Right lobe of liver (tissue), 6 donors: ENCODE measurements around the gene NR1I2. TPM values are rescaled to one million over a fixed set of nuclear protein-coding genes. Genes with fewer than 3 reads are reported as not detected.

ENCODE experiments used
- ATAC-seq, 4 donors: fragments of 200-7000 bp; cut with Tn5 transposase; one replicate each; pipeline ENCODE4 v1.9.1; 2020; ENCODE audit warnings: mild to moderate bottlenecking in 4 of 4, moderate library complexity in 4 of 4
- DNase-seq, 3 donors: peaks; one replicate each; pipeline ENCODE4 v3.0.0-alpha.2; 2020
- H3K27ac ChIP-seq, 3 donors: fragments of 200-600 bp; one replicate each; pipeline ENCODE4 v1.8.0; 2022
- H3K27me3 ChIP-seq, 2 donors: fragments of 200-600 bp; one replicate each; pipeline ENCODE4 v1.8.0; 2022
- H3K36me3 ChIP-seq, 4 donors: fragments of 200-600 bp; sonication (generic) in 1 of 4; one replicate each; pipeline versions ENCODE4 v1.5.1 to v1.8.0; 2017 to 2022; ENCODE audit warnings: control low read depth in 1 of 4
- H3K4me1 ChIP-seq, 4 donors: fragments of 200-600 bp; sonication (generic) in 1 of 4; one replicate each; pipeline versions ENCODE4 v1.5.1 to v1.8.0; 2017 to 2022; ENCODE audit warnings: control low read depth in 1 of 4
- H3K4me3 ChIP-seq, 3 donors: fragments of 200-600 bp; one replicate each; pipeline ENCODE4 v1.8.0; 2022
- H3K9me3 ChIP-seq, 4 donors: fragments of 200-600 bp; sonication (generic) in 1 of 4; one replicate each; pipeline versions ENCODE4 v1.5.1 to v1.8.0; 2017 to 2022; ENCODE audit warnings: control low read depth in 1 of 4
- CTCF ChIP-seq, 4 donors: fragments of 200-600 bp in 3 of 4; fragments of 450-650 bp in 1 of 4; IDR thresholded peaks; one replicate each; pipeline versions ENCODE4 v1.5.1 to v1.8.0; 2016 to 2022; ENCODE audit warnings: antibody characterized with exemption in 4 of 4, mild to moderate bottlenecking in 2 of 4
- POLR2A ChIP-seq: fragments of 450-650 bp; IDR thresholded peaks from one replicate; pipeline ENCODE4 v1.6.1; 2017; ENCODE audit warnings: antibody characterized with exemption, mild to moderate bottlenecking
- WGBS: methylation state at CpG from one replicate; pipeline ENCODE4 v1.1.6; 2018; ENCODE audit warnings: low coverage, low lambda C conversion rate; ENCODE audit not compliant: insufficient coverage; ENCODE audit errors: missing lambda C conversion rate; 5-methylcytosine and 5-hydroxymethylcytosine counted together
- intact Hi-C, 2 donors: fragments of 100-400 bp; cut with DNase I; formaldehyde crosslinking; loops; one replicate each; pipeline versions ENCODE4 v1.11.2 to v1.14.1; 2022
- total RNA-seq, 6 experiments: library from RNA; depleted of rRNA in 2 of 6; stranded (reverse); fragments of >200 nt in 2 of 6; fragmentation: NEBNext Ultra II Directional in 3 of 6; extraction: Animal tissue kit (Norgen Biotek cat#: 25700) in 3 of 6; gene quantifications; one replicate each; pipeline versions ENCODE4 v1.1.0 to v1.2.4, GENCODE V29; 2016 to 2023
- donor health status: DM: no; HTN: yes; CAD: no.
- donor health status: DM: no; HTN: no; CAD: no.
- donor health status: DM: no; HTN: no; CAD: no.
- donor health status: DM: no; HTN: yes; CAD: no.
- donor health status: DM: no; HTN: yes; CAD: no.

NR1I2 gene
- total RNA-seq, 6 experiments from 2014 or later = 24.9 to 188 (median 91.4) TPM

- intact Hi-C loops = no loop called here
- DNase-seq = no peak
These were observed 30.5 kb upstream of the NR1I2 start for GRCh38 chr3:119751423-119751822.

GRCh38 chr3:119759962-119760361 is 21.9 kb upstream of the NR1I2 start:
- no peaks in the 10 kb centered on the region for H3K9me3 ChIP-seq
- DNase-seq = no peak
- intact Hi-C loops = no loop called here
- no peak overlapping the region for H3K27ac ChIP-seq
- H3K4me1 ChIP-seq = no peaks in the 10 kb centered on the region
- TF ChIP-seq POLR2A (no peak), CTCF (IDR thresholded peaks at IDR 0.05) (no peak)
- H3K4me3 ChIP-seq = no peak overlapping the region
- no peaks in the 10 kb centered on the region for H3K36me3 ChIP-seq
- WGBS = 80% methylated on average over 1 of the region's 1 CpG
- no peaks in the 10 kb centered on the region for H3K27me3 ChIP-seq
- no peak for ATAC-seq

More at GRCh38 chr3:119751423-119751822, 30.5 kb upstream of the NR1I2 start:
- H3K36me3 ChIP-seq = no peaks in the 10 kb centered on the region
- no peaks in the 10 kb centered on the region for H3K27me3 ChIP-seq
- 90% methylated on average over 3 of the region's 3 CpGs for WGBS
- H3K4me1 ChIP-seq = no peaks in the 10 kb centered on the region
- ATAC-seq = no peak
- no peak for TF ChIP-seq POLR2A
- TF ChIP-seq CTCF (IDR thresholded peaks at IDR 0.05) = no peak
- H3K9me3 ChIP-seq = no peaks in the 10 kb centered on the region
- no peak overlapping the region for H3K4me3 ChIP-seq
- H3K27ac ChIP-seq = no peak overlapping the region

GRCh38 chr3:119762876-119763275 is 19.0 kb upstream of the NR1I2 start:
- Histone ChIP-seq H3K9me3 (no peaks in the 10 kb centered on the region), H3K4me3 (no peak overlapping the region), H3K27me3 (no peaks in the 10 kb centered on the region), H3K36me3 (no peaks in the 10 kb centered on the region), H3K27ac (no peak overlapping the region), H3K4me1 (no peaks in the 10 kb centered on the region)
- 88% methylated on average over 2 of the region's 2 CpGs for WGBS
- no peak for TF ChIP-seq CTCF (IDR thresholded peaks at IDR 0.05)
- no peak for TF ChIP-seq POLR2A
- ATAC-seq (no peak), DNase-seq (no peak)
- intact Hi-C loops = no loop called here

GRCh38 chr3:119763466-119763865 is 18.4 kb upstream of the NR1I2 start:
- Histone ChIP-seq H3K27me3 (no peaks in the 10 kb centered on the region), H3K27ac (no peak overlapping the region), H3K4me3 (no peak overlapping the region), H3K9me3 (no peaks in the 10 kb centered on the region), H3K36me3 (no peaks in the 10 kb centered on the region), H3K4me1 (no peaks in the 10 kb centered on the region)
- TF ChIP-seq POLR2A (no peak), CTCF (IDR thresholded peaks at IDR 0.05) (no peak)
- intact Hi-C loops = no loop called here
- ATAC-seq (no peak), DNase-seq (no peak)

- no peaks in the 10 kb centered on the region for H3K9me3 ChIP-seq
- DNase-seq (no peak), ATAC-seq (no peak)
- no peak overlapping the region for H3K4me3 ChIP-seq
- intact Hi-C loops = no loop called here
- H3K4me1 ChIP-seq = no peaks in the 10 kb centered on the region
- TF ChIP-seq CTCF (IDR thresholded peaks at IDR 0.05) (no peak), POLR2A (no peak)
- H3K36me3 ChIP-seq = no peaks in the 10 kb centered on the region
- no peak overlapping the region for H3K27ac ChIP-seq
- H3K27me3 ChIP-seq = no peaks in the 10 kb centered on the region
- 100% methylated on average over 1 of the region's 1 CpG for WGBS
These were observed 16.7 kb upstream of the NR1I2 start for GRCh38 chr3:119765239-119765638.
